Caki2 (cell line): ENCODE data around the gene COMMD2. TPM values are rescaled to one million over a fixed set of nuclear protein-coding genes. Genes with fewer than 3 reads are reported as not detected.

Experiments used
- DNase-seq: peaks from one replicate; pipeline ENCODE4 v3.0.0-alpha.2; 2015; ENCODE audit warnings: low read depth
- in situ Hi-C: cut with HindIII; loops from 2 replicates; pipeline ENCODE4 v1.10.0; 2016; ENCODE audit warnings: low sequenced_read_pairs, low pct_unique_long_range_greater_than_20kb, mixed read lengths
- total RNA-seq: library from RNA; depleted of rRNA; stranded (reverse); fragments of >200 nt; shearing (Covaris generic); gene quantifications from 2 replicates; pipeline ENCODE4 v1.2.3, GENCODE V29; 2014; ENCODE audit warnings: low replicate concordance; rRNA removed

COMMD2 gene
- total RNA-seq, result 36.9 and 48.0 TPM in 2 replicates

GRCh38 chr3:149752051-149752787, at the start of gene COMMD2:
TSS of gene COMMD2 (minus strand) at chr3:149752489. CDS start at chr3:149752444, 45 bp downstream.
- in situ Hi-C loops, result no loop called here
- DNase-seq, result peak; percentile 83

GRCh38 chr3:149801639-149802038, 49.4 kb upstream of the COMMD2 start:
- in situ Hi-C loops, result no loop called here
- no peak for DNase-seq

- in situ Hi-C loops, result no loop called here
- DNase-seq, result no peak
These were observed 48.9 kb upstream of the COMMD2 start for GRCh38 chr3:149801195-149801594.

- in situ Hi-C loops, result no loop called here
- no peak for DNase-seq
These were observed 48.4 kb upstream of the COMMD2 start for GRCh38 chr3:149800693-149801092.

- in situ Hi-C loops, result no loop called here
- no peak for DNase-seq
These were observed 43.7 kb upstream of the COMMD2 start for GRCh38 chr3:149796026-149796425.

GRCh38 chr3:149792452-149793270, 40.4 kb upstream of the COMMD2 start, which contains the start of gene ANKUB1:
TSS of gene ANKUB1 (minus strand) at chr3:149792554. CDS start at chr3:149792366, 188 bp downstream.
- in situ Hi-C loops, result no loop called here
- DNase-seq, result no peak

GRCh38 chr3:149790698-149791097, 38.4 kb upstream of the COMMD2 start:
- no peak for DNase-seq

GRCh38 chr3:149790268-149790667, 38.0 kb upstream of the COMMD2 start:
- peak; percentile 24 for DNase-seq
- in situ Hi-C loops, result no loop called here

More at GRCh38 chr3:149790698-149791097, 38.4 kb upstream of the COMMD2 start:
- in situ Hi-C loops, result no loop called here

- DNase-seq, result peak; percentile 85
These were observed 31.9 kb upstream of the COMMD2 start for GRCh38 chr3:149784064-149784704.

GRCh38 chr3:149783576-149783975, 31.3 kb upstream of the COMMD2 start:
- DNase-seq, result peak; percentile 76
- in situ Hi-C loops, result no loop called here

More at GRCh38 chr3:149784064-149784704, 31.9 kb upstream of the COMMD2 start:
- in situ Hi-C loops, result no loop called here

- in situ Hi-C loops, result no loop called here
- DNase-seq, result no peak
These were observed 29.5 kb upstream of the COMMD2 start for GRCh38 chr3:149781741-149782140.

GRCh38 chr3:149781211-149781610, 28.9 kb upstream of the COMMD2 start:
- in situ Hi-C loops, result no loop called here
- no peak for DNase-seq

GRCh38 chr3:149777414-149778214, 25.3 kb upstream of the COMMD2 start:
- DNase-seq, result no peak
- in situ Hi-C loops, result no loop called here

GRCh38 chr3:149776170-149776569, 23.9 kb upstream of the COMMD2 start:
- in situ Hi-C loops, result no loop called here
- no peak for DNase-seq

GRCh38 chr3:149772861-149773260, 20.6 kb upstream of the COMMD2 start:
- no peak for DNase-seq
- in situ Hi-C loops, result no loop called here

- in situ Hi-C loops, result no loop called here
- DNase-seq, result peak; percentile 29
These were observed 19.5 kb upstream of the COMMD2 start for GRCh38 chr3:149771652-149772271.

- DNase-seq, result no peak
- in situ Hi-C loops, result no loop called here
These were observed 18.0 kb upstream of the COMMD2 start for GRCh38 chr3:149770246-149770645.

- in situ Hi-C loops, result no loop called here
- DNase-seq, result no peak
These were observed 16.4 kb upstream of the COMMD2 start for GRCh38 chr3:149768704-149769103.
